Progenitor cell of endocrine pancreas (in vitro differentiated cells): ENCODE data around the gene DNAJC3. TPM values are rescaled to one million over a fixed set of nuclear protein-coding genes. Genes with fewer than 3 reads are reported as not detected.

ENCODE experiments used
- DNase-seq: peaks from one replicate; pipeline ENCODE4 v3.0.0; 2021; ENCODE audit warnings: low spot score; ENCODE audit not compliant: unreplicated experiment
- H3K27ac Mint-ChIP-seq: 2 replicates; pipeline ENCODE4 v1.8.0; 2021; ENCODE audit warnings: mild to moderate bottlenecking, moderate library complexity, mixed read lengths
- H3K27me3 Mint-ChIP-seq: 2 replicates; pipeline ENCODE4 v1.8.0; 2021; ENCODE audit warnings: mixed read lengths
- H3K36me3 Mint-ChIP-seq: 2 replicates; pipeline ENCODE4 v1.8.0; 2022; ENCODE audit warnings: mixed read lengths; ENCODE audit not compliant: insufficient read depth
- H3K4me1 Mint-ChIP-seq: 2 replicates; pipeline ENCODE4 v1.8.0; 2021; ENCODE audit warnings: low read depth, mixed read lengths
- H3K4me3 Mint-ChIP-seq: 2 replicates; pipeline ENCODE4 v1.8.0; 2021; ENCODE audit warnings: low read depth, mild to moderate bottlenecking, moderate library complexity, mixed read lengths
- H3K9me3 Mint-ChIP-seq: 2 replicates; pipeline ENCODE4 v1.8.0; 2021; ENCODE audit warnings: low read depth, mixed read lengths
- total RNA-seq: library from RNA; stranded (reverse); gene quantifications from 2 replicates; pipeline ENCODE4 v1.2.1, GENCODE V29; 2021
- TF ChIP-seq, protein P1 (sequence below): fragments of 200-600 bp; sonication (generic); IDR thresholded peaks from one replicate; pipeline ENCODE4 v1.5.0; 2021; ENCODE audit warnings: antibody characterized with exemption, mild to moderate bottlenecking; ENCODE audit not compliant: unreplicated experiment

The DNAJC3 gene
- total RNA-seq, 1 donor from 2014 or later = 31.7 TPM

DNA sequence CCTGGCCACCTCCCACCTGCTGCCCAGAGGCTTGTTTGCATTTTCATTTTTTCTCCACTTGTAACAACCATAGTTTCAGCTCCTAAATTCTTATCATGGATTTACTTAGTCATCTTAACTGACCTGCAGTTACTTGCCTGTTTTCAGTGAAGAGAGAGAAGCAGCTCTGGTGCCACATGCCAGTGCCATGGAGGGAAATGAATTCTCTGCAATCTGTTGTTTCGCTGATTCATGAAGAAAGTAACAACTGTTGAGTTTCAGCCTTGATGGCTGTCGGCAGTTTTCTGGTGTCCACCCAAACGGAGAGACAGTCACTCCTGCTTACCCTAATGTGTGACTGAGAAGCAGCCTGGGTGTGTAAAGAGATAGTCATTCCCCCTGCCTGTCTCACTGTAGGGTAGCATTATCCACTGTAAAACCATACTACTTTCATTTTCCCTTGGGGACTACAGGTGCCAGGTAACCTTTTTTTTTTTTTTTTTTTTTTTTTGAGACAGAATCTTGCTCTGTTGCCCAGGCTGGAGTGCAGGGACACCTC lies 116.1 kb downstream of the DNAJC3 start:
- peaks cover 10% of the 10 kb centered on the region for H3K4me1 Mint-ChIP-seq
- TF ChIP-seq, protein P1, sequence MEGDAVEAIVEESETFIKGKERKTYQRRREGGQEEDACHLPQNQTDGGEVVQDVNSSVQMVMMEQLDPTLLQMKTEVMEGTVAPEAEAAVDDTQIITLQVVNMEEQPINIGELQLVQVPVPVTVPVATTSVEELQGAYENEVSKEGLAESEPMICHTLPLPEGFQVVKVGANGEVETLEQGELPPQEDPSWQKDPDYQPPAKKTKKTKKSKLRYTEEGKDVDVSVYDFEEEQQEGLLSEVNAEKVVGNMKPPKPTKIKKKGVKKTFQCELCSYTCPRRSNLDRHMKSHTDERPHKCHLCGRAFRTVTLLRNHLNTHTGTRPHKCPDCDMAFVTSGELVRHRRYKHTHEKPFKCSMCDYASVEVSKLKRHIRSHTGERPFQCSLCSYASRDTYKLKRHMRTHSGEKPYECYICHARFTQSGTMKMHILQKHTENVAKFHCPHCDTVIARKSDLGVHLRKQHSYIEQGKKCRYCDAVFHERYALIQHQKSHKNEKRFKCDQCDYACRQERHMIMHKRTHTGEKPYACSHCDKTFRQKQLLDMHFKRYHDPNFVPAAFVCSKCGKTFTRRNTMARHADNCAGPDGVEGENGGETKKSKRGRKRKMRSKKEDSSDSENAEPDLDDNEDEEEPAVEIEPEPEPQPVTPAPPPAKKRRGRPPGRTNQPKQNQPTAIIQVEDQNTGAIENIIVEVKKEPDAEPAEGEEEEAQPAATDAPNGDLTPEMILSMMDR = no peak
- peak overlapping the region; percentile 60 for H3K27ac Mint-ChIP-seq
- DNase-seq = no peak
- H3K27me3 Mint-ChIP-seq = no peaks in the 10 kb centered on the region
- H3K36me3 Mint-ChIP-seq = peaks cover 32% of the 10 kb centered on the region
- no peak overlapping the region for H3K4me3 Mint-ChIP-seq
- H3K9me3 Mint-ChIP-seq = peaks cover 4% of the 10 kb centered on the region

- Mint-ChIP-seq H3K4me1 (peaks cover 8% of the 10 kb centered on the region), H3K27me3 (no peaks in the 10 kb centered on the region), H3K36me3 (peaks cover 32% of the 10 kb centered on the region), H3K9me3 (peaks cover 4% of the 10 kb centered on the region), H3K27ac (peak overlapping the region; percentile 19), H3K4me3 (no peak overlapping the region)
- TF ChIP-seq, protein P1 = no peak
- no peak for DNase-seq
Measured at GRCh38 chr13:95793781-95794180, 116.8 kb downstream of the DNAJC3 start.

DNA sequence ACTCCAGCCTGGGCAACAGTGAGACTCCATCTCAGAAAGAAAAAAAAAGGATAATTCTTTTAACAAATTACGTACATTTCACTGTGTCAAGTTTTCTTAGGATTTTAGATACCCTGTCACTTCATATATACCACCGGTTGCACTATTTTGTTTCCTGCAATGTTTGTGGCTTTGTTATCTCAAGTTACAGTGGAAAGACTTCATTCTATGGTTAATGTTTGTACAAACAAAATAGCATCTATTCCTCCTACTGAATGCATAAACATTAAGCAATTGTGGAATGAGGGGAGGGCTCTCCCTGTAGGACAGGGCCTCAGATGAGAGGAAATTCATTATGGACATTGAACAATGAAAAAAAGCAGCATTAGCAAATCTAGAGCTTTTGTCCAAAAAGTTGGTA lies 120.1 kb downstream of the DNAJC3 start:
- no peak for DNase-seq
- Mint-ChIP-seq H3K4me3 (no peak overlapping the region), H3K27ac (no peak overlapping the region), H3K4me1 (peaks cover 11% of the 10 kb centered on the region), H3K9me3 (no peaks in the 10 kb centered on the region), H3K27me3 (no peaks in the 10 kb centered on the region), H3K36me3 (peaks cover 17% of the 10 kb centered on the region)
- TF ChIP-seq, protein P1 = no peak

DNA sequence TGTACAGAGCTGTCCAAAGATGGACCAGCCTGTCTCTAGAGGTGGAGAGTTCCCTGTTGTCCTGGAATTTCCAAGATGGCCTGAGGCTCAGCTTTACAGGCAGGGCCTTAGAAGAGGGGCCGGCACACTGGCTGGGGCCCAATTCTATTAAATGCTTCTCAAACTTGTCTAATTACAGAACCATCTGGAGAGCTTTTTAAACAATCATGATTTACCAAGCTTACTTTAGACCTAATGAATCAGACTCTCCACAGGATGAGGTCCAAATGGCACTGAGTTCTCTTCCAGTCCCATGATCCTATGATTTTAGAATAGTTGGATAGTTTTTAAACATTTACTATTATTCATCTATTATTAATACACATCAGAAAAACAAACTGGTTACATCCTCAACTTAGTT lies 123.5 kb downstream of the DNAJC3 start:
- H3K27ac Mint-ChIP-seq = no peak overlapping the region
- no peak for DNase-seq
- peaks cover 20% of the 10 kb centered on the region for H3K9me3 Mint-ChIP-seq
- peaks cover 3% of the 10 kb centered on the region for H3K4me1 Mint-ChIP-seq
- TF ChIP-seq, protein P1 = no peak
- no peaks in the 10 kb centered on the region for H3K27me3 Mint-ChIP-seq
- H3K4me3 Mint-ChIP-seq = no peak overlapping the region
- H3K36me3 Mint-ChIP-seq = peaks cover 24% of the 10 kb centered on the region

DNA sequence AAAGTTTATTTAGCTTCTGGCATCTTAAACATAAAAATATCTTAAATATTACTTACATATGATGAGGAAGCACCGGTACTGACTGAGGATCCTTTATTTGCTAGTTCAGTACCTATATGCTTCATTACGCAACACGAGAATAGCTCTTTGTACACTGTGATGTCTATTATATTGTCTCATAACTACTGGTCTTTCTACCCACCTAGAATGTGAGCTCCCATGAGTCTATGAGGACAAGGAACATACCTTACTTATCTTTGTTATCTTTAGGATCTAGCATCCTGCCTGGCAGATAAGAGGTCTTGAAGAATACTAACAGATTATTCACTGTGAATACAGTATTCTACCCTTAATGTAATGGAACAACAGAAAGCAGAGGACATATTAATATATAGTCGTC lies 124.9 kb downstream of the DNAJC3 start:
- no peak overlapping the region for H3K4me3 Mint-ChIP-seq
- peaks cover 29% of the 10 kb centered on the region for H3K9me3 Mint-ChIP-seq
- no peak for DNase-seq
- H3K36me3 Mint-ChIP-seq = peaks cover 33% of the 10 kb centered on the region
- no peaks in the 10 kb centered on the region for H3K27me3 Mint-ChIP-seq
- TF ChIP-seq, protein P1 = no peak
- H3K27ac Mint-ChIP-seq = no peak overlapping the region
- H3K4me1 Mint-ChIP-seq = peaks cover 3% of the 10 kb centered on the region
